Loucy (cell line): ENCODE data around the gene BMERB1.

ENCODE experiments used
- EZH2phosphoT487 ChIP-seq: fragments of 200-600 bp; IDR thresholded peaks from 2 replicates; pipeline ENCODE4 v1.6.1; 2018; ENCODE audit warnings: antibody characterized with exemption, mild to moderate bottlenecking, moderate library complexity, borderline replicate concordance
- TF ChIP-seq, protein P1 (sequence below): fragments of 200-600 bp; sonication (generic); conservative IDR thresholded peaks from 2 replicates; pipeline ENCODE4 v1.5.1; 2014; ENCODE audit warnings: mild to moderate bottlenecking, antibody characterized with exemption, low read length

DNA sequence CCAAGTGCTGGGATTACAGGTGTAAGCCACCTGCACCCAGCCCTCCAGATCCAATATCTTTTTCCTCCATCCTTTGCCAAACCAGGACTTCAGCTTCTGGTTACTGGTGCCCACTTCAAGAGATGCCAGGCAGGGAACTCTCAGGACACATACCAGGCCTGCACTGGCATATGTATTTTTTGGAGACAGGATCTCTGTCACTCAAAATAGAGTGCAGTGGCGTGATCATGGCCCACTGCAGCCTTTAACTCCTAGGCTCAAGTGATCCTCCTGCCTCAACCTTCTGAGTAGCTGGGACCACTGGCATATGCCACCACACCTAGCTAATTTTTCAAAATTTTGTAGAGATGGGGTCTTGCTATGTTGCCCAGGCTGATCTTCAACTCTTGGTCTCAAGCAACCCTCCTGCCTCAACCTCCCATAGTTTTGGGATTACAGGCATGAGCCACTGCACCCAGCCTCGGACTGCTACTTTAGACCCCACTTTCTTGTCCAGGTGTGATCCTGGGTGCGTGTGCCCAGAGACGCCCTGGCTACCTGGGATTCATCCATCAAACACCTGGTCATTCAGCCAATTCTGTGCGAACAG, 55.8 kb downstream of the BMERB1 start:
- TF ChIP-seq, protein P1, sequence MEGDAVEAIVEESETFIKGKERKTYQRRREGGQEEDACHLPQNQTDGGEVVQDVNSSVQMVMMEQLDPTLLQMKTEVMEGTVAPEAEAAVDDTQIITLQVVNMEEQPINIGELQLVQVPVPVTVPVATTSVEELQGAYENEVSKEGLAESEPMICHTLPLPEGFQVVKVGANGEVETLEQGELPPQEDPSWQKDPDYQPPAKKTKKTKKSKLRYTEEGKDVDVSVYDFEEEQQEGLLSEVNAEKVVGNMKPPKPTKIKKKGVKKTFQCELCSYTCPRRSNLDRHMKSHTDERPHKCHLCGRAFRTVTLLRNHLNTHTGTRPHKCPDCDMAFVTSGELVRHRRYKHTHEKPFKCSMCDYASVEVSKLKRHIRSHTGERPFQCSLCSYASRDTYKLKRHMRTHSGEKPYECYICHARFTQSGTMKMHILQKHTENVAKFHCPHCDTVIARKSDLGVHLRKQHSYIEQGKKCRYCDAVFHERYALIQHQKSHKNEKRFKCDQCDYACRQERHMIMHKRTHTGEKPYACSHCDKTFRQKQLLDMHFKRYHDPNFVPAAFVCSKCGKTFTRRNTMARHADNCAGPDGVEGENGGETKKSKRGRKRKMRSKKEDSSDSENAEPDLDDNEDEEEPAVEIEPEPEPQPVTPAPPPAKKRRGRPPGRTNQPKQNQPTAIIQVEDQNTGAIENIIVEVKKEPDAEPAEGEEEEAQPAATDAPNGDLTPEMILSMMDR, result no peak
- TF ChIP-seq EZH2phosphoT487, result no peak
